Epidermal melanocyte (primary cell): ENCODE data around the gene UCHL3.
A peak's percentile ranks its signal among the peaks of the same experiment; 100 is the strongest.

Experiments used
- DNase-seq: peaks from one replicate; pipeline ENCODE4 v3.0.0; 2011; ENCODE audit warnings: low spot score; ENCODE audit not compliant: insufficient read length

Gene UCHL3

GRCh38 chr13:75621147-75621546, 71.6 kb downstream of the UCHL3 start:
- DNase-seq, result no peak

GRCh38 chr13:75628801-75629200, 79.2 kb downstream of the UCHL3 start:
- no peak for DNase-seq

GRCh38 chr13:75633285-75633684, 83.7 kb downstream of the UCHL3 start:
- peak; percentile 38 for DNase-seq

- no peak for DNase-seq
These were observed 85.7 kb downstream of the UCHL3 start for GRCh38 chr13:75635101-75635827.

- peak; percentile 19 for DNase-seq
These were observed 86.3 kb downstream of the UCHL3 start, which contains the start of gene LMO7 for GRCh38 chr13:75635828-75636435. LMO7 (plus strand) TSS chr13:75636330; CDS start chr13:75636658, 328 bp downstream.

- no peak for DNase-seq
These were observed 87.0 kb downstream of the UCHL3 start for GRCh38 chr13:75636436-75637180.

- DNase-seq, result no peak
These were observed 87.7 kb downstream of the UCHL3 start for GRCh38 chr13:75637181-75637750.

- no peak for DNase-seq
These were observed 89.9 kb downstream of the UCHL3 start for GRCh38 chr13:75639454-75639853.

GRCh38 chr13:75641026-75641425, 91.4 kb downstream of the UCHL3 start:
- DNase-seq, result no peak

- DNase-seq, result no peak
These were observed 93.6 kb downstream of the UCHL3 start for GRCh38 chr13:75643182-75643581.

- DNase-seq, result no peak
These were observed 94.1 kb downstream of the UCHL3 start for GRCh38 chr13:75643693-75644092.

- no peak for DNase-seq
These were observed 95.5 kb downstream of the UCHL3 start for GRCh38 chr13:75645141-75645540.

GRCh38 chr13:75647126-75647784, 97.7 kb downstream of the UCHL3 start:
- DNase-seq, result no peak

- DNase-seq, result no peak
These were observed 98.9 kb downstream of the UCHL3 start for GRCh38 chr13:75648446-75648845.

GRCh38 chr13:75651013-75651412, 101.4 kb downstream of the UCHL3 start:
- DNase-seq, result no peak

- DNase-seq, result no peak
These were observed 103.1 kb downstream of the UCHL3 start for GRCh38 chr13:75652726-75653125.
